H1 (cell line): Measurements from ENCODE around the gene TAF15.

Experiments
- BACH1 ChIP-seq: IDR thresholded peaks from 2 replicates; pipeline ENCODE4 v1.6.1; 2012; ENCODE audit warnings: low read length, improper control_type of control experiment
- CBX8 ChIP-seq: fragments of 300-800, 300-1000 bp; sonication (generic); IDR thresholded peaks from 2 replicates; pipeline ENCODE4 v1.7.1; 2016; ENCODE audit warnings: low read depth, low read length, borderline replicate concordance
- CEBPB ChIP-seq: IDR thresholded peaks from 2 replicates; pipeline ENCODE4 v1.6.1; 2012; ENCODE audit warnings: low read depth, low read length
- KDM5A ChIP-seq: fragments of 200-600 bp; IDR thresholded peaks from 2 replicates; pipeline ENCODE4 v1.7.1; 2012; ENCODE audit warnings: mild to moderate bottlenecking, low read length, inconsistent platforms, mixed read lengths
- POLR2A ChIP-seq, 2 experiments: IDR thresholded peaks; 1 replicate in 1 of 2; 2 replicates in 1 of 2; pipeline ENCODE4 v1.6.1; 2011; ENCODE audit warnings: low read depth in 2 of 2, low read length in 2 of 2, mild to moderate bottlenecking in 2 of 2; ENCODE audit errors: control extremely low read depth in 1 of 2
- POLR2AphosphoS5 ChIP-seq: IDR thresholded peaks from 2 replicates; pipeline ENCODE4 v1.6.1; 2011; ENCODE audit warnings: low read depth, low read length
- RAD21 ChIP-seq, 2 experiments: IDR thresholded peaks in 1 of 2; conservative IDR thresholded peaks in 1 of 2; 2 replicates each; pipeline ENCODE4 v1.6.1; 2011; ENCODE audit warnings: low read depth in 2 of 2, low read length in 2 of 2, improper control_type of control experiment in 1 of 2, inconsistent platforms in 1 of 2, mild to moderate bottlenecking in 1 of 2, moderate library complexity in 1 of 2
- SIN3A ChIP-seq, 2 experiments: IDR thresholded peaks in 1 of 2; conservative IDR thresholded peaks in 1 of 2; 2 replicates each; pipeline ENCODE4 v1.6.1; 2011 to 2012; ENCODE audit warnings: low read length in 2 of 2, improper control_type of control experiment in 1 of 2, low read depth in 1 of 2, mild to moderate bottlenecking in 1 of 2
- TF ChIP-seq, protein P1 (sequence below), 3 experiments: IDR thresholded peaks; 1 replicate in 2 of 3; 2 replicates in 1 of 3; pipeline versions ENCODE4 v1.5.1 to v1.6.1; 2011; ENCODE audit warnings: low read length in 3 of 3, mild to moderate bottlenecking in 3 of 3, inconsistent platforms in 2 of 3, low read depth in 1 of 3, moderate library complexity in 1 of 3; ENCODE audit not compliant: insufficient read depth in 1 of 3; ENCODE audit errors: control extremely low read depth in 1 of 3

DNA sequence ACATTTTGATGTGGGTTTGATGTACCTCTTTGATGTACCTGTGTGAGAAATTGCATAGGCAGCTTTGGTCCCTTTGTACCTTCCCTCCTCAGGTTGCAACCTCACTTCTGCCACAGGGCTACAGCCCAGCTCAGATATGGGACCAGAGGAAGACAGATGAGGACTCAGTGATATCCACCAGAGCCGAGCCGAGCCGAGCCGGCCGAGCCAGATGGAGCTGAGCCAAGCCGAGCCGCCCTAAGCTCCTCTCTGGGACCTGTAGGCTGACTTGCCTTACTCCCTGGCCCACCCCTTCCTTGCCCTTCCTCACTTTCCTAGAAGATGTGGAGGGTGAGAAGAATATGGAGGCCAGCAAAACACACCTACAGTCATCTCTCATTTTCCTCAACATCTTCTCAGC lies 55.6 kb downstream of the TAF15 start:
- no peak for TF ChIP-seq POLR2AphosphoS5
- no peak for TF ChIP-seq CEBPB
- TF ChIP-seq POLR2A (IDR thresholded peaks at IDR 0.05; ENCODE audit: control extremely low read depth in 1 of 2, low read depth in 2 of 2, low read length in 2 of 2) = no peak
- TF ChIP-seq, protein P1, sequence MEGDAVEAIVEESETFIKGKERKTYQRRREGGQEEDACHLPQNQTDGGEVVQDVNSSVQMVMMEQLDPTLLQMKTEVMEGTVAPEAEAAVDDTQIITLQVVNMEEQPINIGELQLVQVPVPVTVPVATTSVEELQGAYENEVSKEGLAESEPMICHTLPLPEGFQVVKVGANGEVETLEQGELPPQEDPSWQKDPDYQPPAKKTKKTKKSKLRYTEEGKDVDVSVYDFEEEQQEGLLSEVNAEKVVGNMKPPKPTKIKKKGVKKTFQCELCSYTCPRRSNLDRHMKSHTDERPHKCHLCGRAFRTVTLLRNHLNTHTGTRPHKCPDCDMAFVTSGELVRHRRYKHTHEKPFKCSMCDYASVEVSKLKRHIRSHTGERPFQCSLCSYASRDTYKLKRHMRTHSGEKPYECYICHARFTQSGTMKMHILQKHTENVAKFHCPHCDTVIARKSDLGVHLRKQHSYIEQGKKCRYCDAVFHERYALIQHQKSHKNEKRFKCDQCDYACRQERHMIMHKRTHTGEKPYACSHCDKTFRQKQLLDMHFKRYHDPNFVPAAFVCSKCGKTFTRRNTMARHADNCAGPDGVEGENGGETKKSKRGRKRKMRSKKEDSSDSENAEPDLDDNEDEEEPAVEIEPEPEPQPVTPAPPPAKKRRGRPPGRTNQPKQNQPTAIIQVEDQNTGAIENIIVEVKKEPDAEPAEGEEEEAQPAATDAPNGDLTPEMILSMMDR (IDR thresholded peaks at IDR 0.05; ENCODE audit: control extremely low read depth in 1 of 3, insufficient read depth in 1 of 3, low read depth in 1 of 3, low read length in 3 of 3) = no peak
- no peak for TF ChIP-seq SIN3A (conservative IDR thresholded peaks at IDR 0.05 in 1 of 2, IDR thresholded peaks at IDR 0.05 in 1 of 2; ENCODE audit: low read depth in 1 of 2, low read length in 2 of 2)
- TF ChIP-seq CBX8 = no peak
- no peak for TF ChIP-seq RAD21 (IDR thresholded peaks at IDR 0.05 in 1 of 2, conservative IDR thresholded peaks at IDR 0.05 in 1 of 2; ENCODE audit: low read depth in 2 of 2, low read length in 2 of 2)
- TF ChIP-seq KDM5A = no peak
- no peak for TF ChIP-seq BACH1
